HepG2 (cell line): Measurements from ENCODE around the gene RPS10. TPM values are rescaled to one million over a fixed set of nuclear protein-coding genes. Genes with fewer than 3 reads are reported as not detected.

Source experiments
- KDM3A ChIP-seq: IDR thresholded peaks from 2 replicates; pipeline ENCODE4 v1.6.1; 2018; ENCODE audit warnings: low read depth, missing compliant biosample characterization
- NFE2 ChIP-seq: sonication (generic); formaldehyde crosslinking; IDR thresholded peaks from 2 replicates; pipeline ENCODE4 v1.4.0; 2020; ENCODE audit warnings: missing genetic modification reagents
- NFYC ChIP-seq: IDR thresholded peaks from 2 replicates; pipeline ENCODE4 v1.6.1; 2016; ENCODE audit warnings: missing genetic modification reagents, missing compliant biosample characterization
- PITX1 ChIP-seq: sonication (generic); formaldehyde crosslinking; IDR thresholded peaks from 2 replicates; pipeline ENCODE4 v1.5.1; 2020; ENCODE audit warnings: mild to moderate bottlenecking, missing genetic modification reagents
- PRMT3 ChIP-seq: sonication (generic); formaldehyde crosslinking; IDR thresholded peaks from 2 replicates; pipeline ENCODE4 v1.8.1; 2022; ENCODE audit warnings: low read depth, mild to moderate bottlenecking, moderate library complexity, missing genetic modification reagents, borderline replicate concordance
- RFXANK ChIP-seq: IDR thresholded peaks from 2 replicates; pipeline ENCODE4 v1.6.1; 2016
- ZFY ChIP-seq: sonication (generic); formaldehyde crosslinking; IDR thresholded peaks from 2 replicates; pipeline ENCODE4 v1.4.0; 2020; ENCODE audit warnings: missing genetic modification reagents
- ZMAT3 ChIP-seq: sonication (generic); formaldehyde crosslinking; conservative IDR thresholded peaks from 2 replicates; pipeline ENCODE4 v1.7.0; 2021; ENCODE audit warnings: missing genetic modification reagents
- ZMYM2 ChIP-seq: sonication (generic); formaldehyde crosslinking; IDR thresholded peaks from 2 replicates; pipeline ENCODE4 v1.8.0; 2022; ENCODE audit warnings: mild to moderate bottlenecking, missing genetic modification reagents
- ZNF12 ChIP-seq: sonication (generic); formaldehyde crosslinking; IDR thresholded peaks from 2 replicates; pipeline ENCODE4 v1.5.0; 2020; ENCODE audit warnings: missing genetic modification reagents
- ZNF234 ChIP-seq: sonication (generic); formaldehyde crosslinking; conservative IDR thresholded peaks from 2 replicates; pipeline ENCODE4 v1.5.1; 2020; ENCODE audit warnings: mild to moderate bottlenecking, missing genetic modification reagents
- ZNF292 ChIP-seq: sonication (generic); formaldehyde crosslinking; IDR thresholded peaks from 2 replicates; pipeline ENCODE4 v1.8.1; 2022; ENCODE audit warnings: mild to moderate bottlenecking, low read depth, missing genetic modification reagents, borderline replicate concordance
- ZNF33B ChIP-seq: sonication (generic); formaldehyde crosslinking; IDR thresholded peaks from 2 replicates; pipeline ENCODE4 v1.5.1; 2020; ENCODE audit warnings: mild to moderate bottlenecking, missing genetic modification reagents
- ZNF431 ChIP-seq: sonication (generic); formaldehyde crosslinking; IDR thresholded peaks from 2 replicates; pipeline ENCODE4 v1.9.0; 2022; ENCODE audit warnings: missing genetic modification reagents, low read depth, mild to moderate bottlenecking, borderline replicate concordance
- ZNF441 ChIP-seq: sonication (generic); formaldehyde crosslinking; IDR thresholded peaks from 2 replicates; pipeline ENCODE4 v1.7.0; 2021; ENCODE audit warnings: missing genetic modification reagents, borderline replicate concordance
- ZNF569 ChIP-seq: sonication (generic); formaldehyde crosslinking; IDR thresholded peaks from 2 replicates; pipeline ENCODE4 v1.5.0; 2020; ENCODE audit warnings: mild to moderate bottlenecking, missing genetic modification reagents, moderate library complexity, borderline replicate concordance
- ZNF674 ChIP-seq: sonication (generic); formaldehyde crosslinking; IDR thresholded peaks from 2 replicates; pipeline ENCODE4 v1.5.0; 2020; ENCODE audit warnings: low read depth, mild to moderate bottlenecking, missing genetic modification reagents
- ZNF775 ChIP-seq: sonication (generic); formaldehyde crosslinking; IDR thresholded peaks from 2 replicates; pipeline ENCODE4 v1.4.0; 2020; ENCODE audit warnings: missing genetic modification reagents, mild to moderate bottlenecking, moderate library complexity, borderline replicate concordance
- ZNF790 ChIP-seq: sonication (generic); formaldehyde crosslinking; IDR thresholded peaks from 2 replicates; pipeline ENCODE4 v1.8.0; 2022; ENCODE audit warnings: missing genetic modification reagents, mild to moderate bottlenecking, borderline replicate concordance
- ZNF816 ChIP-seq: sonication (generic); formaldehyde crosslinking; IDR thresholded peaks from 2 replicates; pipeline ENCODE4 v1.8.0; 2022; ENCODE audit warnings: missing genetic modification reagents, mild to moderate bottlenecking, borderline replicate concordance
- polyA plus RNA-seq, 8 experiments: library from polyadenylated mRNA; depleted of rRNA in 3 of 8; stranded (reverse) in 7 of 8; unstranded in 1 of 8; fragments of >200 nt; fragmentation: Illumina TruSeq in 4 of 8; extraction: Trizol in 4 of 8; gene quantifications; 2 replicates each; pipeline versions ENCODE4 v1.2.1 to v1.2.3, GENCODE V29; 2011 to 2016; ENCODE audit warnings: low read depth in 4 of 8, missing spikeins in 1 of 8, mixed read lengths in 1 of 8; ENCODE audit not compliant: insufficient read depth in 1 of 8
- total RNA-seq, 5 experiments: library from RNA; depleted of rRNA; stranded (reverse); fragments of >200 nt; fragmentation: Illumina TruSeq; extraction: Trizol; gene quantifications; 2 replicates each; pipeline ENCODE4 v1.2.3, GENCODE V29; 2016; ENCODE audit warnings: low read depth in 1 of 5
- TF ChIP-seq, protein P1 (sequence below): sonication (generic); formaldehyde crosslinking; IDR thresholded peaks from 2 replicates; pipeline ENCODE4 v1.9.0; 2021; ENCODE audit warnings: missing genetic modification reagents, mild to moderate bottlenecking, borderline replicate concordance
- TF ChIP-seq, protein P2 (sequence below): sonication (generic); formaldehyde crosslinking; IDR thresholded peaks from 2 replicates; pipeline ENCODE4 v1.8.0; 2022; ENCODE audit warnings: mild to moderate bottlenecking, missing genetic modification reagents, moderate library complexity
- TF ChIP-seq, protein P3 (sequence below): sonication (generic); formaldehyde crosslinking; IDR thresholded peaks from 2 replicates; pipeline ENCODE4 v1.9.0; 2021; ENCODE audit warnings: missing genetic modification reagents, borderline replicate concordance
- TF ChIP-seq, protein P4 (sequence below): sonication (generic); formaldehyde crosslinking; IDR thresholded peaks from 2 replicates; pipeline ENCODE4; 2020; ENCODE audit warnings: missing genetic modification reagents, mild to moderate bottlenecking, borderline replicate concordance

Gene RPS10
- total and polyA plus RNA-seq, 2 of the 13 experiments (the other 11 are each of a cell fraction or from before 2014, with no cell fraction given) = 2,909 to 4,648 TPM

DNA sequence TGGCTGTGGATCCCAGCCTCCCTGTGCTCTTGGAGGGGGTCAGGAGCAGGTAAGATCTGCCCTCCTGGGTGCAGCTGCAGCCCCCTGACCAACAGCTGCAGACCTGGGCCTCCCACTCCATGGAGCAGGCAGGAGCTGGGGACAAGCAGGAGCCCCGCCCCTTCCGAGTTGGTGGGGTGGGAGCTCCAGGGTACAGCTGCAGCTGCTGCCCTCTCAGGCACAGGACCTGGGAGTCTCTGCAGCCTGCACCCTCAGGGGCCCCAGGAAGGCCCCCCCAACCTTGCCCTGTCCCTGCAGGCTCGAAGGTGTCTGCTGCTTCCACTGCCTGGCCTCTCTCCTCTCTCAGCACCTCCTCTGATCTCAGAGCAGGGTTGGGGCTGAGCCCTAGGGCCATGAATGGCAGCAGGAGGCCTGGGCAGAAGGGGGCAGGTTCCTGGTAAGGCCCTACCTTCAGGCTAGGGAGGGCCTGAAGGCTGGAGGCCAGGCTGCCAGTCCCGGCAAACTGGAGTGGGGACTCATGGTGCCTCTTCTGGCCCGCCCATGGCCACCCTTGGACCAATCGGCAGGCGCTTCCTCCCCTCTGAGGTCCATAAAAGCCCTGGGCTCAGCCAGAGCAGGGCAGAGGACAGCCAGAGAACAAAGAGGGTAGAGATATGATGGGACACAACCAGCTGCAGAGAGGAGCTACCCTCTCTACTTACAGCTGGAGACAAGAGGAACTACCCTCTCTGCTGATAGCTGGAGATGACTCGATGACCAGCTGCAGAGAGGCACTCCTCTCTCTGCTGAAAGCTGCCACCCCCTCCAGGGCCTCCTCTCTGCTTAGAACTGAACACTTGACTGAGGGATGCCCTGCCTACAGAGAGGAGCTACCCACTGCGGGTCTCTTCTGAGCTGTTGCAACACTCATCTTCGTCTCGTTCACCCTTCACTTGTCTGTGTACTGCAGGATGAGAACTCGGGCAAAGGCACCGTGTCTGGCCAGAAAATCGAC lies 32.2 kb upstream of the RPS10 start (continued):
- TF ChIP-seq ZNF441 (CRISPR knock-in tag) (no peak), ZNF234 (CRISPR knock-in tag) (no peak; the same call in 1 of the 2 replicates), NFYC (CRISPR knock-in tag) (peak; percentile 70), ZNF431 (CRISPR knock-in tag) (no peak), ZNF569 (CRISPR knock-in tag) (no peak), NFE2 (CRISPR knock-in tag) (no peak), PITX1 (CRISPR knock-in tag) (0 out of 2 replicates have a peak, but pooled peaks have one; percentile 13), ZNF12 (CRISPR knock-in tag) (no peak), PRMT3 (CRISPR knock-in tag) (no peak), ZMAT3 (CRISPR knock-in tag) (no peak), ZNF790 (CRISPR knock-in tag) (no peak), ZMYM2 (CRISPR knock-in tag) (no peak), ZNF816 (CRISPR knock-in tag) (no peak), RFXANK (CRISPR knock-in tag) (no peak), ZNF674 (CRISPR knock-in tag) (no peak), ZNF292 (CRISPR knock-in tag) (peak; percentile 65; the same call in 1 of the 2 replicates), ZFY (peak; percentile 72), ZNF33B (CRISPR knock-in tag) (no peak), KDM3A (CRISPR knock-in tag) (no peak), ZNF775 (CRISPR knock-in tag) (no peak)
- TF ChIP-seq, protein P1, sequence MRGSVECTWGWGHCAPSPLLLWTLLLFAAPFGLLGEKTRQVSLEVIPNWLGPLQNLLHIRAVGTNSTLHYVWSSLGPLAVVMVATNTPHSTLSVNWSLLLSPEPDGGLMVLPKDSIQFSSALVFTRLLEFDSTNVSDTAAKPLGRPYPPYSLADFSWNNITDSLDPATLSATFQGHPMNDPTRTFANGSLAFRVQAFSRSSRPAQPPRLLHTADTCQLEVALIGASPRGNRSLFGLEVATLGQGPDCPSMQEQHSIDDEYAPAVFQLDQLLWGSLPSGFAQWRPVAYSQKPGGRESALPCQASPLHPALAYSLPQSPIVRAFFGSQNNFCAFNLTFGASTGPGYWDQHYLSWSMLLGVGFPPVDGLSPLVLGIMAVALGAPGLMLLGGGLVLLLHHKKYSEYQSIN (CRISPR knock-in tag) = no peak
- TF ChIP-seq, protein P2, sequence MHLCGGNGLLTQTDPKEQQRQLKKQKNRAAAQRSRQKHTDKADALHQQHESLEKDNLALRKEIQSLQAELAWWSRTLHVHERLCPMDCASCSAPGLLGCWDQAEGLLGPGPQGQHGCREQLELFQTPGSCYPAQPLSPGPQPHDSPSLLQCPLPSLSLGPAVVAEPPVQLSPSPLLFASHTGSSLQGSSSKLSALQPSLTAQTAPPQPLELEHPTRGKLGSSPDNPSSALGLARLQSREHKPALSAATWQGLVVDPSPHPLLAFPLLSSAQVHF (CRISPR knock-in tag) = no peak
- TF ChIP-seq, protein P3, sequence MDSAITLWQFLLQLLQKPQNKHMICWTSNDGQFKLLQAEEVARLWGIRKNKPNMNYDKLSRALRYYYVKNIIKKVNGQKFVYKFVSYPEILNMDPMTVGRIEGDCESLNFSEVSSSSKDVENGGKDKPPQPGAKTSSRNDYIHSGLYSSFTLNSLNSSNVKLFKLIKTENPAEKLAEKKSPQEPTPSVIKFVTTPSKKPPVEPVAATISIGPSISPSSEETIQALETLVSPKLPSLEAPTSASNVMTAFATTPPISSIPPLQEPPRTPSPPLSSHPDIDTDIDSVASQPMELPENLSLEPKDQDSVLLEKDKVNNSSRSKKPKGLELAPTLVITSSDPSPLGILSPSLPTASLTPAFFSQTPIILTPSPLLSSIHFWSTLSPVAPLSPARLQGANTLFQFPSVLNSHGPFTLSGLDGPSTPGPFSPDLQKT (CRISPR knock-in tag) = no peak
- TF ChIP-seq, protein P4, sequence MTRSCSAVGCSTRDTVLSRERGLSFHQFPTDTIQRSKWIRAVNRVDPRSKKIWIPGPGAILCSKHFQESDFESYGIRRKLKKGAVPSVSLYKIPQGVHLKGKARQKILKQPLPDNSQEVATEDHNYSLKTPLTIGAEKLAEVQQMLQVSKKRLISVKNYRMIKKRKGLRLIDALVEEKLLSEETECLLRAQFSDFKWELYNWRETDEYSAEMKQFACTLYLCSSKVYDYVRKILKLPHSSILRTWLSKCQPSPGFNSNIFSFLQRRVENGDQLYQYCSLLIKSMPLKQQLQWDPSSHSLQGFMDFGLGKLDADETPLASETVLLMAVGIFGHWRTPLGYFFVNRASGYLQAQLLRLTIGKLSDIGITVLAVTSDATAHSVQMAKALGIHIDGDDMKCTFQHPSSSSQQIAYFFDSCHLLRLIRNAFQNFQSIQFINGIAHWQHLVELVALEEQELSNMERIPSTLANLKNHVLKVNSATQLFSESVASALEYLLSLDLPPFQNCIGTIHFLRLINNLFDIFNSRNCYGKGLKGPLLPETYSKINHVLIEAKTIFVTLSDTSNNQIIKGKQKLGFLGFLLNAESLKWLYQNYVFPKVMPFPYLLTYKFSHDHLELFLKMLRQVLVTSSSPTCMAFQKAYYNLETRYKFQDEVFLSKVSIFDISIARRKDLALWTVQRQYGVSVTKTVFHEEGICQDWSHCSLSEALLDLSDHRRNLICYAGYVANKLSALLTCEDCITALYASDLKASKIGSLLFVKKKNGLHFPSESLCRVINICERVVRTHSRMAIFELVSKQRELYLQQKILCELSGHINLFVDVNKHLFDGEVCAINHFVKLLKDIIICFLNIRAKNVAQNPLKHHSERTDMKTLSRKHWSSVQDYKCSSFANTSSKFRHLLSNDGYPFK = no peak
